SK-N-SH (cell line): Measurements from ENCODE around the gene TNFAIP2. TPM values are rescaled to one million over a fixed set of nuclear protein-coding genes. Genes with fewer than 3 reads are reported as not detected.
A peak's percentile ranks its signal among the peaks of the same experiment; 100 is the strongest.

Experiments
- CTCF ChIA-PET: fragments of 300-600, 350-600 bp; formaldehyde crosslinking; extraction: SDS; loops from one replicate; lab custom pipeline; 2021; lab: Yijun Ruan, JAX
- POLR2A ChIA-PET: fragments of 350-600 bp; sonication (Branson Sonifier 250); formaldehyde crosslinking; extraction: SDS; loops from one replicate; lab custom pipeline; 2020; ENCODE audit warnings: antibody characterized with exemption, inconsistent platforms; lab: Yijun Ruan, JAX
- DNase-seq: peaks from one replicate; pipeline ENCODE4 v3.0.0; 2012
- H2AFZ ChIP-seq: fragments of 200-600 bp; sonication (generic); 2 replicates; pipeline ENCODE4 v1.8.1; 2016; ENCODE audit warnings: antibody characterized with exemption, mild to moderate bottlenecking, low read depth
- H3F3A ChIP-seq: fragments of 200-600 bp; sonication (generic); replicated peaks from 2 replicates; pipeline ENCODE3; 2016; ENCODE audit warnings: antibody characterized with exemption, mild to moderate bottlenecking; ENCODE audit not compliant: insufficient read depth
- H3K27ac ChIP-seq, 2 experiments: fragments of 200-500 bp in 1 of 2; fragments of 200-600 bp in 1 of 2; sonication (Bioruptor generic) in 1 of 2; sonication (generic), shearing (Covaris generic) in 1 of 2; 2 replicates each; pipeline versions ENCODE4 v1.5.1 to v1.6.1; 2014 to 2016; ENCODE audit warnings: low read depth in 2 of 2, inconsistent platforms in 1 of 2, low read length in 1 of 2, mild to moderate bottlenecking in 1 of 2, mixed read lengths in 1 of 2
- H3K27me3 ChIP-seq: fragments of 200-600 bp; sonication (generic), shearing (Covaris generic); 2 replicates; pipeline ENCODE4 v1.6.1; 2016; ENCODE audit warnings: mixed run types; ENCODE audit not compliant: insufficient read depth
- H3K36me3 ChIP-seq, 2 experiments: fragments of 200-500 bp in 1 of 2; fragments of 200-600 bp in 1 of 2; sonication (Bioruptor generic) in 1 of 2; sonication (generic) in 1 of 2; replicated peaks in 1 of 2; 2 replicates each; pipeline versions ENCODE3 to v1.5.1; 2014 to 2016; ENCODE audit warnings: low read length in 1 of 2, mild to moderate bottlenecking in 1 of 2; ENCODE audit not compliant: insufficient read depth in 2 of 2, control insufficient read depth in 1 of 2
- H3K4me1 ChIP-seq, 2 experiments: fragments of 200-500 bp in 1 of 2; fragments of 200-600 bp in 1 of 2; sonication (Bioruptor generic) in 1 of 2; sonication (generic), shearing (Covaris generic) in 1 of 2; 2 replicates each; pipeline versions ENCODE4 v1.5.1 to v1.6.1; 2014 to 2016; ENCODE audit warnings: low read depth in 1 of 2, low read length in 1 of 2, mixed run types in 1 of 2; ENCODE audit not compliant: insufficient read depth in 2 of 2, control insufficient read depth in 1 of 2
- H3K4me2 ChIP-seq: fragments of 200-600 bp; sonication (generic), shearing (Covaris generic); 2 replicates; pipeline ENCODE4 v1.6.1; 2017; ENCODE audit warnings: mixed run types
- H3K4me3 ChIP-seq, 2 experiments: fragments of 200-500 bp in 1 of 2; fragments of 200-600 bp in 1 of 2; sonication (Bioruptor generic) in 1 of 2; sonication (generic), shearing (Covaris generic) in 1 of 2; 2 replicates each; pipeline versions ENCODE4 v1.5.1 to v1.8.1; 2014 to 2016; ENCODE audit warnings: low read depth in 2 of 2, inconsistent platforms in 1 of 2, low read length in 1 of 2, mild to moderate bottlenecking in 1 of 2, mixed read lengths in 1 of 2, moderate library complexity in 1 of 2
- H3K79me2 ChIP-seq: fragments of 200-600 bp; sonication (generic); 2 replicates; pipeline ENCODE4 v1.8.1; 2017; ENCODE audit warnings: mild to moderate bottlenecking; ENCODE audit not compliant: insufficient read depth
- H3K9ac ChIP-seq: fragments of 200-600 bp; sonication (generic); 2 replicates; pipeline ENCODE4 v1.6.1; 2017; ENCODE audit warnings: mixed run types
- H3K9me2 ChIP-seq: fragments of 200-600 bp; sonication (generic); 2 replicates; pipeline ENCODE4 v1.6.1; 2017; ENCODE audit warnings: mixed run types
- H3K9me3 ChIP-seq: fragments of 200-600 bp; sonication (generic); 2 replicates; pipeline ENCODE4 v1.6.1; 2017; ENCODE audit warnings: mixed run types, mild to moderate bottlenecking, moderate library complexity
- H4K20me1 ChIP-seq: fragments of 200-600 bp; sonication (generic); 2 replicates; pipeline ENCODE4 v1.6.1; 2017; ENCODE audit warnings: mild to moderate bottlenecking, mixed run types; ENCODE audit not compliant: insufficient read depth
- CTCF ChIP-seq: fragments of 200-600 bp; sonication (generic); IDR thresholded peaks from 2 replicates; pipeline ENCODE4 v1.6.1; 2017; ENCODE audit warnings: antibody characterized with exemption, mild to moderate bottlenecking, moderate library complexity
- FOXM1 ChIP-seq: IDR thresholded peaks from 2 replicates; pipeline ENCODE4 v1.4.0; 2012; ENCODE audit warnings: low read depth, mild to moderate bottlenecking
- JUND ChIP-seq: IDR thresholded peaks from 2 replicates; pipeline ENCODE4 v1.4.0; 2012
- MAX ChIP-seq: IDR thresholded peaks from 2 replicates; pipeline ENCODE4 v1.4.0; 2012; ENCODE audit warnings: low read depth
- MXI1 ChIP-seq: IDR thresholded peaks from 2 replicates; pipeline ENCODE4 v1.6.1; 2012; ENCODE audit warnings: mild to moderate bottlenecking, low read depth, low read length, improper control_type of control experiment
- NFIC ChIP-seq: IDR thresholded peaks from 2 replicates; pipeline ENCODE4 v1.4.0; 2012; ENCODE audit warnings: borderline replicate concordance
- RXRA ChIP-seq: IDR thresholded peaks from 2 replicates; pipeline ENCODE4 v1.4.0; 2012; ENCODE audit warnings: low read depth, mild to moderate bottlenecking, borderline replicate concordance
- SIN3A ChIP-seq: IDR thresholded peaks from 2 replicates; pipeline ENCODE4 v1.6.1; 2012; ENCODE audit warnings: low read depth, mild to moderate bottlenecking, low read length, moderate library complexity, borderline replicate concordance
- SMC3 ChIP-seq: IDR thresholded peaks from 2 replicates; pipeline ENCODE4 v1.6.1; 2012; ENCODE audit warnings: low read depth, low read length, improper control_type of control experiment
- TAF1 ChIP-seq: IDR thresholded peaks from 2 replicates; pipeline ENCODE4 v1.6.1; 2012; ENCODE audit warnings: low read depth, mild to moderate bottlenecking, low read length, moderate library complexity, borderline replicate concordance
- USF1 ChIP-seq: IDR thresholded peaks from 2 replicates; pipeline ENCODE4 v1.4.0; 2012; ENCODE audit warnings: low read depth, borderline replicate concordance
- WGBS: methylation state at CpG from one replicate; pipeline ENCODE4 v1.1.6; 2017; ENCODE audit warnings: low lambda C conversion rate; 5-methylcytosine and 5-hydroxymethylcytosine counted together
- polyA plus RNA-seq, 3 experiments: library from polyadenylated mRNA; depleted of rRNA; stranded (reverse); fragments of >200 nt; gene quantifications; 2 replicates each; pipeline ENCODE4 v1.2.3, GENCODE V29; 2012
- TF ChIP-seq, protein P1 (sequence below): IDR thresholded peaks from 2 replicates; pipeline ENCODE4 v1.6.1; 2012; ENCODE audit warnings: mild to moderate bottlenecking, low read depth, low read length, moderate library complexity

The TNFAIP2 gene
- polyA plus RNA-seq, 1 of the 3 experiments (the other 2 are of a cell fraction) = 16.0 TPM

- H3K9me2 ChIP-seq = no peaks in the 10 kb centered on the region
- WGBS = 8% methylated on average over 23 of the region's 68 CpGs
- H3K9ac ChIP-seq = no peak overlapping the region
- peak; percentile 86 for DNase-seq
- H3K27ac ChIP-seq = no peak overlapping the region
- CTCF ChIA-PET = interaction anchor here (0.9 to 7.8 kb wide), 44 partner anchors 8 to 417 kb away, joined by 3 to 250 read pairs (median 12); partner anchors contain the start of genes EXOC3L4, LBHD2 and TNFAIP2
- H3K79me2 ChIP-seq = no peaks in the 10 kb centered on the region
- no peaks in the 10 kb centered on the region for H3K9me3 ChIP-seq
- H3K4me3 ChIP-seq = peak overlapping the region in 1 of 2 experiments; percentile 23; a peak in 2 of 4 replicates
- POLR2A ChIA-PET = no interaction called here
- H3K4me1 ChIP-seq = peaks cover 4 to 6% of the 10 kb centered on the region in 2 experiments; a peak in 2 of 4 replicates
- TF ChIP-seq RXRA (no peak), FOXM1 (no peak), SIN3A (peak; percentile 80; the same call in 1 of the 2 replicates), TAF1 (no peak), JUND (no peak), USF1 (no peak), MAX (0 out of 2 replicates have a peak, but pooled peaks have one; percentile 32), NFIC (no peak), SMC3 (no peak), CTCF (peak; percentile 51), MXI1 (peak; percentile 81)
- TF ChIP-seq, protein P1, sequence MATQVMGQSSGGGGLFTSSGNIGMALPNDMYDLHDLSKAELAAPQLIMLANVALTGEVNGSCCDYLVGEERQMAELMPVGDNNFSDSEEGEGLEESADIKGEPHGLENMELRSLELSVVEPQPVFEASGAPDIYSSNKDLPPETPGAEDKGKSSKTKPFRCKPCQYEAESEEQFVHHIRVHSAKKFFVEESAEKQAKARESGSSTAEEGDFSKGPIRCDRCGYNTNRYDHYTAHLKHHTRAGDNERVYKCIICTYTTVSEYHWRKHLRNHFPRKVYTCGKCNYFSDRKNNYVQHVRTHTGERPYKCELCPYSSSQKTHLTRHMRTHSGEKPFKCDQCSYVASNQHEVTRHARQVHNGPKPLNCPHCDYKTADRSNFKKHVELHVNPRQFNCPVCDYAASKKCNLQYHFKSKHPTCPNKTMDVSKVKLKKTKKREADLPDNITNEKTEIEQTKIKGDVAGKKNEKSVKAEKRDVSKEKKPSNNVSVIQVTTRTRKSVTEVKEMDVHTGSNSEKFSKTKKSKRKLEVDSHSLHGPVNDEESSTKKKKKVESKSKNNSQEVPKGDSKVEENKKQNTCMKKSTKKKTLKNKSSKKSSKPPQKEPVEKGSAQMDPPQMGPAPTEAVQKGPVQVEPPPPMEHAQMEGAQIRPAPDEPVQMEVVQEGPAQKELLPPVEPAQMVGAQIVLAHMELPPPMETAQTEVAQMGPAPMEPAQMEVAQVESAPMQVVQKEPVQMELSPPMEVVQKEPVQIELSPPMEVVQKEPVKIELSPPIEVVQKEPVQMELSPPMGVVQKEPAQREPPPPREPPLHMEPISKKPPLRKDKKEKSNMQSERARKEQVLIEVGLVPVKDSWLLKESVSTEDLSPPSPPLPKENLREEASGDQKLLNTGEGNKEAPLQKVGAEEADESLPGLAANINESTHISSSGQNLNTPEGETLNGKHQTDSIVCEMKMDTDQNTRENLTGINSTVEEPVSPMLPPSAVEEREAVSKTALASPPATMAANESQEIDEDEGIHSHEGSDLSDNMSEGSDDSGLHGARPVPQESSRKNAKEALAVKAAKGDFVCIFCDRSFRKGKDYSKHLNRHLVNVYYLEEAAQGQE = no peak
- TF ChIP-seq, all 33 proteins: peak for 4
- H3K36me3 ChIP-seq = no peaks in the 10 kb centered on the region
- no peaks in the 10 kb centered on the region for H3F3A ChIP-seq
- no peaks in the 10 kb centered on the region for H4K20me1 ChIP-seq
- H2AFZ ChIP-seq = no peak overlapping the region
- peaks cover 25% of the 10 kb centered on the region for H3K27me3 ChIP-seq
- peak overlapping the region; percentile 66 for H3K4me2 ChIP-seq
Measured at GRCh38 chr14:103103461-103104388, 19.5 kb upstream of the TNFAIP2 start.
